Stimulated activated CD8-positive, alpha-beta memory T cell treated with anti-CD3 and anti-CD28 coated beads, Interleukin-4, amount 100 ng/mL, for 4 hours (primary cell): ENCODE measurements around the gene ACP6.
A peak's percentile ranks its signal among the peaks of the same experiment; 100 is the strongest.
"Not testable (repeated sequence)": the region's sequence is repeated elsewhere in the genome, so short reads cannot be mapped to it uniquely, and the experiment has no call there.

Experiments used
- DNase-seq, 2 donors: peaks; one replicate each; pipeline ENCODE4 v3.0.0-alpha.2; 2020; ENCODE audit warnings: low read depth in 2 of 2, low spot score in 1 of 2

The ACP6 gene

GRCh38 chr1:147622731-147623130 is 47.6 kb downstream of the ACP6 start:
- no peak for DNase-seq

DNA sequence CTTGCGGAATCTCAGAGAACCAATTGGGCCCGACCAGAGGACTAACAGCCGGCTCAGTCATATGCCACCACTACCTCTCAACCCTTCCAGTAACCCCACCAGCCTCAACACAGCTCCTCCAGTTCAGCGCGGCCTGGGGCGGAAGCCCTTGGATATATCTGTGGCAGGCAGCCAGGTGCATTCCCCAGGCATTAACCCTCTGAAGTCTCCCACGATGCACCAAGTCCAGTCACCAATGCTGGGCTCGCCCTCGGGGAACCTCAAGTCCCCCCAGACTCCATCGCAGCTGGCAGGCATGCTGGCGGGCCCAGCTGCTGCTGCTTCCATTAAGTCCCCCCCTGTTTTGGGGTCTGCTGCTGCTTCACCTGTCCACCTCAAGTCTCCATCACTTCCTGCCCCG is 49.8 kb downstream of the ACP6 start:
- DNase-seq = no peak

DNA sequence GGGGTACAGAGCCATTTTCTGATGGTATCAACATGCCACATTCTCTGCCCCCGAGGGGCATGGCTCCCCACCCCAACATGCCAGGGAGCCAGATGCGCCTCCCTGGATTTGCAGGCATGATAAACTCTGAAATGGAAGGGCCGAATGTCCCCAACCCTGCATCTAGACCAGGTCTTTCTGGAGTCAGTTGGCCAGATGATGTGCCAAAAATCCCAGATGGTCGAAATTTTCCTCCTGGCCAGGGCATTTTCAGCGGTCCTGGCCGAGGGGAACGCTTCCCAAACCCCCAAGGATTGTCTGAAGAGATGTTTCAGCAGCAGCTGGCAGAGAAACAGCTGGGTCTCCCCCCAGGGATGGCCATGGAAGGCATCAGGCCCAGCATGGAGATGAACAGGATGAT is 50.6 kb downstream of the ACP6 start:
- no peak for DNase-seq

GRCh38 chr1:147618771-147619170 is 51.6 kb downstream of the ACP6 start:
- no peak for DNase-seq

- no peak for DNase-seq
Observed at GRCh38 chr1:147618077-147618569, 52.2 kb downstream of the ACP6 start.

DNA sequence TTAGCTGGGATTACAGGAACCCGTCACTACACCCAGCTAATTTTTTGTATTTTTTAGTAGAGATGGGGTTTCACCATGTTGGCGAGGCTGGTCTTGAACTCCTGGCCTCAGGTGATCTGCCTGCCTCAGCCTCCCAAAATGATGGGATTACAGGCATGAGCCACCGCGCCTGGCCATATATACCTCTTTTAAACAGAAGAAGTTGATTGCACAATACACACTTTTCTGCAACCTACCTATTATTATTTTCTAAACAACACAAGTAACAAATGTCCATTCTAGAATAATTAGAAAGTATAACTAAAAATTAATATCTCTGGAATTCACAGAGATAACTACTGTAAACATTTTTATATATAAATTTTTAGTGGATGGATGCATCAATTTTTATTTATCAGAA is 55.4 kb downstream of the ACP6 start:
- not testable (repeated sequence) for DNase-seq

GRCh38 chr1:147613506-147613905 is 56.8 kb downstream of the ACP6 start:
- DNase-seq = no peak

DNA sequence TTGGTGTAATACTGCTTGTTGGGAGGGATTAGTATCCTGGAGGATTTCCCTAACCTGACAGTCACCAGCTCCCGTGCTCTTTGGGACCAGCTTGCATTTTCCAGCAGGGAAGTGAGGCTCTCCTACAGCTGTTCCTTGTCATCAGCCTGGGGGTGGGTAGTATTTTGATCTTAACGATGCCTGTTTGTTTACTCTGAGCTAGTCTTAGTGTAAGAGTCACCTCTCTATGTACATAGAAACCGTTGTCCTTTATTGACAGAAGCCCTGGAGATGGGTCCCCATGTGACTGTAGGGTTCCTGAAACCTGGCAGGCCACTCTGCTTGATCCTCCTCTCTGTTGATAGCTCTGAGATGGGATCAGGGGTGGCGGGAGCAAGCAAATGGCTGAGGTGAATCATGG is 58.0 kb downstream of the ACP6 start:
- DNase-seq = no peak

GRCh38 chr1:147611586-147611985 is 58.7 kb downstream of the ACP6 start:
- DNase-seq = no peak

DNA sequence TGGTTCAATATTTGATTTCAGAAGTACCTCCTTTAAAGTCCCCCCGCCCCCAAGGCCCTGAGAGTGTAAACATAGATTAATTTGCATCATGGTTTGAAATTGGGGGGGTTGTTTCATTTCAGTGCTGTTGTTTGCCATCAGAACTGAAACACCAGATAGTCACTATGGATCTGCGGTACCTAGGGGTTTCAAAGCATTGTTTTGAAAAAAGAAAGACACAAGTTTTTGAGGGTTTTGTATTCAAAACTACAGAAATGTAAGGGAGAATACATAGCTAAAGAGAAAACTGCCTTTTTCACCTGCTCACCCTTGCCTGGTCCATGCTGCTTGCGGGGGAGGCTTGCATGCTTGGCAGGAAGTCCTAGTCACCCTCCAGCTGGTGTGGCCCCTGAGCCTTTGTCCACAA is 59.3 kb downstream of the ACP6 start:
- DNase-seq = no peak

DNA sequence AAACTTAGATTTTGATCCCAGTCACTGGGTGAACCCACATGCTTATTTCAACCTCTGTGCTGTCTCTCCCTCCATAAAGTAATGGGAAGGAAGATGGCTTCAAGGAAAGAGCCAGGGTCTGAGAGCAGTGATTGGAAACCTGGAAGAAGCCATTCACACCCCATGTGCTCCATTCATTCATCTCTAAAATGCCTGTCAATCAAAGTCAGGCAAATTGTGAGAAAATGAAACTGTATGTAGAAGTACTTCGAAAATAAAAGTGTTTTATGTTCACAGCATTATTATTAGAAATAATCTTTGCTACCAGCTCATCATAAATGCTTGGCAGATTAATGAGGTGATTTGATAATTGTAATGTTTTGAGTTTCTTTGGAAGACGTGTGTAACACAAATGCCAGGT is 61.0 kb downstream of the ACP6 start:
- DNase-seq = no peak

GRCh38 chr1:147608596-147608995 is 61.7 kb downstream of the ACP6 start:
- DNase-seq = no peak

GRCh38 chr1:147605591-147605990 is 64.7 kb downstream of the ACP6 start:
- DNase-seq = no peak

DNA sequence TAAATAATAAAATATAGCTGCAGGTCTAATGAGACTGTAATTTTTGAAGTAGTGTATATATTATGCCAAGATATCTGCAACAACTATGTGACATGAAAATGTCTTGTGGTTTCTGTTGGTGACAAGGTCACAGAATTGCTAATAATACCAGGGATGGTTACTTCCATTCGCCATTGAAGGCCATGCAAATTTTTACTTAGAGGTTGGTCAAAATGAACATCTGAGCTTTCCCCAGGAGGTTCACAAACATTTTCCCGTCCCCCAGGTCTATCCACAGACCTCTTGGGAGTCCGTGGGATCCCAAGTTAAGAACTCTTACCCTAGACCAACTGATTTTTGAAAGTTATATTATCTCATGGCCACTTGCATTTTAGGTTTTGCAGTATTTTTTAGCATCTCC is 66.3 kb downstream of the ACP6 start:
- no peak for DNase-seq

DNA sequence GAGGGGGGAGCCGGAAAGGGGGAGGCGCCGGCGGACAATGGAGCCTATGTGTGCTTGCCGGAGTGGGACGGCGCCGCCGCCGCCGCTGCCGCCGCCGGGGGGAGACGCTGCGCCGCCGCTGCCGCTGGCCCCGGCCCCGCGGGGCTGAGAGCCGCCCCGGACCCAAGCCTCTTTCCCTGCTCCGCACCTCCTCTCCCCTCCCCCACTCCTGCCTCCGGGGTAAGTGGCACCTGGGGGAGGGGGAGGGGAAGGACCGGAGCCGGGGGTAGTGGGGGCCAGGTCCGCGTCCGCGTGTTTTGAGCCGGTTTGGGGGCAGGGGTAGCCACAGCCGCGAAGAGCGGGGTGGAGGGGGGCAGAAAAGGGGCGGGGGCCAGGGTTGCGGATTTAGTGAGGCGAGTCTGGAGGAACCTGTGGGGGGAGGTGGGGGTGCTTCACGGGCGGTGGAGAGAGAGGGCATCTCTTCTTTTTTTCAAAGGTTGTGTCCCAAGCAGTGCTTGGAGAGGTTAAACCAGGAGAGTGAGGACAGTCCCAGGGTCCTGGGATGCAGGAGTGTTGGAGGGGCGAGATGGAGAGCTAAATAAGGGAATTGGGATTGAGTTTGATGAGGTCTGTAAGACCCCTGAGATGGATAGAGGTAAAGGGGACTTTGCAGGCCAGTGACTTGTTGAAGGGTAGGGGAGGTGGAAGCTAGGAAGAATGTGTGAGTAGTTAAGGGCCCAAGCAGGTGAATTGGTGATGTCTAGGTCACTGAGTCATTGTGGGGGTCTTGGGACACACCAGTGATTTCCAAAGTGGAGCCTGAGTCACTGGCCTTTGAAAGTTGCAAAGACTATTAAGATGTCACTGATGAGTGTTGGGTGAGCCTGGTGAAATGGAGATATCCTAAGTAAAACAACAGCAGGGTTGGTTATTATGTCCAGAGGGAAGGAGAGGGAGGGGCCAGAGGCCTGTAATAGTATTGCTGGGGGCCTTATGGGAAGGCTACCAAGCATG is 69.9 kb downstream of the ACP6 start:
- DNase-seq = no peak

DNA sequence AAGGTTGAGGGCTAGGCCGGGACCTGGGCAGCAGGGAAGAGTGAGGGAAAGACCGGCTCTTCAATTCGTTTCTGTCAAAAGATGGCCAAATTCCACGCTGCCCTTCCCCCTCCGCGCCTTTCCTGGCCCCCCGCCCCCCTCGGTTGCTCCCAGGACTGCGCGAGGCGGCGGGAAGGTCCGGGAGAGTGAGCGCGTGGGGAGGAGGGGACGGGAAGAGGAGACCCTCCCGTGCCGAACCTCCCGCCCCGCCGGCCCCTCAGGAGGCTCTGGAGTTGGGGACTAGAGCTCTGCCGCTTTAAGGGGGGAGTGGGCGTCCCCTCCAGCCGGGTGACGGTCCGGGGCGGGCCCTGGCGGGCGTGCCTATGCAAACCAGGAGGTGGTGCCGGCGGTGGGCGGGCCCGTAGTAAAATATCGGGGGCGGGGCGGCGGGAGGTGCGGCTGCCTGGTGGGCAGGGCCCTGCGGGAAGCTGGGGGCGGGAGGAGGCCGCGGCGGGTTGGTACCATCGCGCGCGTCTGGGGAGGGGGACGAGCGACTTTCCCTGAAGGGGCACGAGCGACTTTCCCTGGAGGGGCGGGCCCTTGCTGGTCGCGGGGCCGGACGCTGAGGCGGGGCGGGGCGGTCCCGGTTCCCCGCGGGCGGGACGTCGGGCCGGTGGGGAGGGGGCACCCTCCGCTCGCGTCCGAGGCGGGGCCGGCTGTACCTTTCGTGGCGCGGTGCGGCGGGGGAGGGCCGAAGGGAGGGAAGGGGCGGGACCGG is 70.8 kb downstream of the ACP6 start:
- peak; percentile 94 to 95 for DNase-seq

- no peak for DNase-seq
Observed at GRCh38 chr1:147598621-147599361, 71.5 kb downstream of the ACP6 start.

GRCh38 chr1:147597010-147597409 is 73.3 kb downstream of the ACP6 start:
- no peak for DNase-seq
